ENCODE measurements around the gene FNDC3B. TPM values are rescaled to one million over a fixed set of nuclear protein-coding genes. Genes with fewer than 3 reads are reported as not detected.

FNDC3B gene
- total RNA-seq, 1 donor from 2014 or later: 263 TPM

DNA sequence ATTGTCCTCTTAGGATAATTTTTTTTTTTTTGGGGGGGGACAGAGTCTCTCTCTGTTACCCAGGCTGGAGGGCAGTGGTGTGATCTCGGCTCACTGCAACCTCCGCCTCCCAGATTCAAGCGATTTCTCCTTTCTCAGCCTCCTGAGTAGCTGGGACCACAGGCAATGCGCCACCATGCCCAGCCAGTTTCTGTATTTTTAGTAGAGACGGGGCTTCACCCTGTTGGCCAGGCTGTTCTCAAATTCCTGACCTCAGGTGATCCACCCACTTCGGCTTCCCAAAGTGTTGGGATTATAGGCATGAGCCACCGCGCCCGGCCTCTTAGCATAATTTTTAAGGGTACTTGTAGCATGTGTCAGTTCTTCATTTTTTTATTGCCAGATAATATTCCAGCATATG is 122.6 kb downstream of the FNDC3B start:
- DNase-seq (ENCODE audit: extremely low read depth, low read depth, low spot score): no peak

DNA sequence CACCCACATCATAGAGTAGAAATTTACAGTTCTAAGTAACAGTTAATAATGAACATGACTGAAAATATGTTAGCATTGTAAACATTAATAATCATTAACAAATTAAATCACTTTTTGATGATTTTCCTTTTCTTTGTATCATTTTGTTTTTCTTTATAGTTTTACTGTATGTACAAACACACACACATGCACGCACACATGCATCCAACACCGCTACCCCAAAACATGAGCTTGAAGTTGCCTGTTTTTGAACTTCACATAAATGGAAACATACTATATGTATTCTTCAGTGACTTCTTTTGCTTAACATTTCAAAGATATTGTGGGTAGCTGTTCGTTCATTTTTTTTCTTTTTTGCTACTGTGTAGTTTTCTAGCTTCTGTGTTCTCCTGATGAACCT is 123.9 kb downstream of the FNDC3B start:
- no peak for DNase-seq (ENCODE audit: extremely low read depth, low read depth, low spot score)

DNA sequence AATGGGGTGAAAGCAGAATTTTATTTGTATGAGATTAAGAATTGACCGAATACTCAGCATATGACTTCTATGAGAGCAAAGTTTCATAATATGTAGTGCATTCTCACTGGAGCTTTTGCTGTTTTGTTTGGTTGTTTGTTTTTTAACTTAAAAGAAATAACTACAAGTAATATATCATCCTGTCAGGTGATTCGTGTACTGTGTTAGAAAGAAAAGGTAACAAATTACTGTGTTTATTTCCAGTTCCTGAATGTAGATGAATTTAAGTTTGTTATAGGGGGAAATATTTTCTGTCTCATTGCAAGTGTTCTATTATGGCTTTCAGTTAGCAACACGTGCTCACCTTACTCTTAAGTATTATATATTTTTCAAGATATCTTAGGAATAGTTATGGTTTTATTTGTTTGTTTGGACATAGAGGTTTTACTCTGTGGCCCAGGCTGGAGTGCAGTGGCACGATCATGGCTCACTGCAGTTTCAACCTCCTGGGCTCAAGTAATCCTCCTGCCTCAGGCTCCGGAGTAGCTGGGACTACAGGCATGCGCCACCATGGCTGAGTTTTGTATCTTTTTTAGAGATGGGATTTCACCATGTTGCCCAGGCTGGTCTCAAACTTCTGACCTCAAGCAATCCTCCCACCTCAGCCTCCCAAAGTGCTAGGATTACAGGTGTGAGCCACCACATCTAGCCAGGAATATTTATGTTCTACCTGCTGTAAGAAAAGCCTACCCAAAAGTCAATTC is 125.4 kb downstream of the FNDC3B start:
- DNase-seq (ENCODE audit: extremely low read depth, low read depth, low spot score): no peak

DNA sequence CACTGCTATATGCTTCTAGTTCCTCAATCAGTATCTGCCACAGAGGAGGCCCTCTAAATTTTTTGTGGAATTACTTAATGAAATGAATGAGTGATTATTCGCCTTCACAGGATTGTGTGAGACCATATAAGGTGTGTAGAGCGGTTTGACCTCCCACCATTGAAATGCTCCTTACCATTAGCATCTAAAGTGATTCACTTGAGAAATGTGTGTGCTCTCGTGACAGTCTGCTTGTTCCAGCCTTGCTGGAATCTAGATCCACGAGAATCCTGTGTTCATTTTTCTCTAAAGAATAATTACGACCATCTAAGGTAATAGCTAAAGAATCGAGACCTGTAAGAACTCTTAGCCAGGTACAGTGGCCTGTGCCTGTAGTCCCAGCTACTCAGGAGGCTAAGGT is 126.9 kb downstream of the FNDC3B start:
- no peak for DNase-seq (ENCODE audit: extremely low read depth, low read depth, low spot score)

DNA sequence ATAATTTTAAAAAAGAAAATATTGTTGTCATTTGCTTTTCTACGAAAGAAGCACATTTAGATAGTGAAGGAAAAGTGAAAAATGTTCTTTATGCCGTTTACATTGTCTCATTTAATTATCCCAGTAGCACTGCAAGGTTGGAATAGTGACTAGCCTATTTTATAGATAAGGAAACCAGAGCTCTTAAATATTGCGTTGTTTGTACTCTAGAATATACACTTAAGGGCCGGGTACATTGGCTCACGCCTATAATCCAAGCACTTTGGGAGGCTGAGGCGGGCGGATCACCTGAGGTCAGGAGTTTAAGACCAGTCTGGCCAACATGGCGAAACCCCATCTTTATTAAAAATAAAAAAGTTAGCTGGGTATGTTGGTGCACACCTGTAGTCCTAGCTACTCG is 127.5 kb downstream of the FNDC3B start:
- no peak for DNase-seq (ENCODE audit: extremely low read depth, low read depth, low spot score)

DNA sequence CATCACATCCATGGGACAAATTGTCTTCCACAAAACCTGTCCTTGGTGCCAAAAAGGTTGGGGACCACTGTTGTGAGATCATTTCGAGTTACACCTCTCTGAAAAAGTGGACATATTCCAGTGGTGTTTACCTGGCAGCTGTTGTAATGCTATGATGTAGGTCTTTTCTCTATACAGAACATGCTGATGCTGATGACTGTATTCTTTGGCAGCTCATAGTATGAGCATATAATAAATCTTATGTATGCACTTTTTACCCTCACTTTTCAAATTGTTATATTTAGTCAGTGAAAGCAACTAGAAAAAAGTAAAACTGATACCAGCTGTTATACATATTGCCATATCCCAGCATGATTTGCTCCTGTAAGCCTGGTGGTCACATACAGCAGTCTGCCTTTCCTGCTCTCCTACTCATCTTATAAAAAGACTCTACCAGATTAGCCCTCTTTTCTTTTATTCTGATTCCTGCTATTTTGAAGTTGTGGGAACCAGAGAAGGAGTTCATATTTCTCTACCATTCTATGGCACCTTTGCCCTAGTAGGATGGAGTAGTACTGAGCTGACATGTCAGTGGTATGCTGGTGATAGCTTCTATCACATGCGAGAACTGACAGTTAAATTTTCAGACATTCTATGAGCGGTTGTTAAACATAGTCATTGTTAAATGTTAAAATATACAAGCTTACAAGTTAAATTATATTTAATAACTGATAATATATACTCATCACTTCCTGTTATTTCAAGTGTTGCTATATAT is 128.7 kb downstream of the FNDC3B start:
- no peak for DNase-seq (ENCODE audit: extremely low read depth, low read depth, low spot score)

DNA sequence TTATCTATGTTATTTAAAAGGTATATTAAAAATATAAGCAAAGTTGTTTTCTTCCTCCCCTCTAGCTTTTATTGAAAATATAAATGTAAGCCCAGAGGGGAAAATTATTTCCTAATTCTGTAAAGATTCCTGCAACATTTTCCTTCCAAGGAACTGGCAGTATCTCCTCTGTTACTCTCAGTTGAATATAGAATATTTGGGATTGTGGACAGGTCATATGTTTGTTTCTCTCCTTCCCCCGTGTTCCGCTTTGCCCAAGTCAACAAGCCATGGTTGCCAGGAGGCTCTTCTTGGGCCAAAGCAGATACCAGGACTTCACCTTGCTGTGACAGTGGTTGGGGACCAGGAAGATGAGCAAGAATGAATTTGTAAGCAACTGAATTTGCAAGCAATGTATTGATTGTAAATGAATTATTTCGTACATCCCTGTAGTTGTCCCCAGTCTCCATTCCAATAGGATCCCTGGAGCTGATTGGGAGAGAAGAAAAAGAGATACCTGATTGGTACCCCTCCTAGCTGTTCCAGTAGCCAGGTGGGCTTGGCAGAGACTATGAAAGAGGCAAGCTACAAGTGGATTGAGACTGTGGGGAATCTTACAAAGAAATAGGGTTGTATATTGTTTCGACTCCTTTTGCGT is 130.8 kb downstream of the FNDC3B start:
- DNase-seq (ENCODE audit: extremely low read depth, low read depth, low spot score): no peak

DNA sequence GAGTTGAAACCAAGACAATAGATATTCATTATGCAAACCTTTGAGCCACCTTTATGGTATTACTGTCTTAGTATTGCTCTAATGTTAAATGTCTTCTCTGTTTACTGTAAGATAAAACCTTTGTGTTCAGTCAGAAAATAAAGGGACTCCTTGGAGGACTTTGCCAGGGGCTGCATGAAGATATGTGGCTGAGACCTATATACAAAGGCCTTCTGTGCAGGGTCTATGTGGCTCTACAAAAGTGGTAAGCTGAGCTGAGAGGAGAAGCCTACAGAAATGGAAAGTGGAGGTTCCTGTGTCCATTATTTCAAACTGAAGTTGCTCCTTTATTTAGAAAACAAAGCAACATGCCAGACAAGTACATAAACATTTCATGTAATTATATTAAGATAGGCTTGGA is 131.5 kb downstream of the FNDC3B start:
- no peak for DNase-seq (ENCODE audit: extremely low read depth, low read depth, low spot score)

DNA sequence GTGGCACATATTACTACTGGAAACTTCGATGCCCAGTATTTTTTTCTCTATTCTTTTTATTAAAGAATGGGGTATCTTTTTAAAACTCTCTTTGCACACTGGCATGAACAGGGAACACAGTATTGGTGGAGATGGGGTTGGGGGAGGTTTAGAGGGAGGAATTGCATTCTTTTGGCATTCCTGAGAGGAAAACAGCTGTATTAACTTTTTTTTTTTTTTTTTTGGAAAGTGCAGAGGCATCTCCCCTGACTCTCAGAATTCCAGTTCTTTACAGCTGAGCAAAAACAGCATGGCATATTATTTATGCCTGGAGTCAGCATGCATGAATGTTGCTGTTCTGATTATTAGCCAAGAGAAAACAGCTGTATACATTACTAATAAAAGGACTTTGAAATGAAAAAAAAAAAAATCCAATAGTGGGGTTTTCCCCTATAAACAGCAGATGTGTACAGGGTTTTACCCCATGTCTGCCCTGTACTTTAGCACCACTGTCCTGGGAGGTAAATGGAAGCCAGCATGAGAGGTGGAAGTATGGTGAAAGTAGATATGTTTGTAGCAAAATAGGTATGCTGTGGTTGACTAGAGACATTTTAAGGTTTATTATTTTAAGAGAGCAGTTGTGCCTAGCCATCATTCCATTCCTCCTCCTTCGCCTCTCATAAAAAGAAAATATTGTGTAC is 132.2 kb downstream of the FNDC3B start:
- DNase-seq (ENCODE audit: extremely low read depth, low read depth, low spot score): no peak

DNA sequence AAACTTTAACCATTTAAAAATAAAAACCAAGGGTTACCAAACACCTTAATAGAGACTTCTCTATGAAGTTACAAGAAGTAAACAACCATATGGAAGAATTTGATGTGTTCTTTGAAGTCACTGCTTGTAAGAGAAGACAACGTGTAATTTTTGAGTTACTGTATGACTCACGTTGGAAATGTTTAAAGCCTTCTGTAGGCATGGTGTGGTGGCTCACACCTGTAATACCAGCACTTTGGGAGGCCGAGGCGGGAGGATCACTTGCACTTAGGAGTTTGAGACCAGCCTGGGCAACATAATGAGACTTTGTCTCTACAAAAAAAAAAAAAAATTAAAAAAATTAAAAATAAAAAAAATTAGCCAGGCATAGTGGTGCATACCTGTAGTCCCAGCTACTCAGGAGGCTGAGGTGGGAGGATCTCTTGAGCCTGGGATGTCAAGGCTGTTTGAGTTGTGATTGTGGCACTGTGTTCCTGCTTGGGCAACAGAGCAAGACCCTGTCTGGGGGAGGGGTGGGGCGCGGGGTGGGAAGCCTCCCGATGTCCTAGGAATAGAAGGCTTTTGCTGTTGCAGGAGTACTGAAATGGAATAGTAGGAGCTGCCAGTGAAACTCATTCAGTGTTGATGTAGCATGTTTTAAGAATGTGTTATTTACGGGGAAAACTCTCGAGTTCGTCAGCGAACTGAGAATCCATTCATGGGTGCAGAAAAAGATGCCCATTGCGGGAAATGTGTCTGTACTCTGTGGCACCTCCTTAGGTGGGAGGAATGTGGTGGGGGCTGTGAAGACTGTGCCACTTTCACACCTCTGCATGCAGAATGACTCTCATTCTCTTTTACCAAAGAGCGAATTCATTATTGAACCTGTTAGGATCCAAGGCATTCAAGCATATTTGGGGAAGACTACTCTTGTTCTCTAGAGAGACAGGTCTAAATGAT is 134.2 kb downstream of the FNDC3B start:
- no peak for DNase-seq (ENCODE audit: extremely low read depth, low read depth, low spot score)

DNA sequence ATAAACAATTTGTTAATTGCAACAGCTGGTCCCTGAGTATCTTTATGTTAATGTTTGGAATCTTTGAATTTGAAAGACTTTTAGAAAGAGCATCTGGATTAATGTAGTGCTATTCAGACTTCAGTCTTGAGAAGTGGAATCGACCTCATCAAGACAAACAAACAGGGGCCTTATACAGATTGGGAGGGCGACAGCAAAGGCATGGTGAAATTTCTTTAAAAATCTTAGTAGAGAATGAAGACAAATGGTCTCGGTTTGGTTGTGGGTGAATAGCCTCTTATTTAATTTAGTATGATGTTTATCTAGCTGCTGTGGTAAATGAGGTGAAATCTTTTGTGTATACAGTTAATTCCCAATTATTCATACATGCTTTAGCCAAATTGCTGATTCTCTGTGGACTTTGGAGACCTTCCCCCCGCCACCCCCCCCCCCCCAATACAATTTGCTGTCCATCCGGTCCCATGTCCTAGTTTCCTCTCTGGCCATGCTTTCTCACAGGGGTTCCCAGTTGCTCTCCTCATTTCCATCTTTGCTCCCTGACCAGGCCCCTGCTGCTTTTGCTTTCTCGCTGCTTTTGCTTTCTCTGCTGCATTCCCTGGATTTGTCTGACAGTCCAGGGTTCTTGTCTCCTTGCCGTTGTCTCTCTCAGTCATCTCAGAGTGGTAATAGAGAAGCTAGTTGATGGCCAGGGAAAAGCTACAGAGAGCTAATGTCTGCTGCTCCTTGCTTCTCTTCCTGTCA is 135.3 kb downstream of the FNDC3B start:
- DNase-seq (ENCODE audit: extremely low read depth, low read depth, low spot score): no peak

DNA sequence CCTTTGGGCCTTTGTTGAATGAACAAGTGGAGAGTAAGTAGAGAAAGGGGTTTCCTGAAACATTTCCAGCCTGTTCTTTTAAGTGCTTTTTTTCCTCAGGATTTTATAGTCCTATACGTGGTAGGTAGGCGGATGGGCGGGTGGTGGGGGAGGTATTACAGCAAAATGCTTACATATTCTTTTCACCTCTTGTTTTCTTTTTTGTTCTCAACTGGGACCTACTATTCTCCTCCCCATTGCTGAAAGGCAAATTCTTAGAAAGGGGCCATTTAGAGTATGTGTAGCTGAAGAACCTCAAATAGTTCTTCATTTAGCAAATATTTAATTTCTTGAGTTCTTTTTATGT is 135.8 kb downstream of the FNDC3B start:
- no peak for DNase-seq (ENCODE audit: extremely low read depth, low read depth, low spot score)

DNA sequence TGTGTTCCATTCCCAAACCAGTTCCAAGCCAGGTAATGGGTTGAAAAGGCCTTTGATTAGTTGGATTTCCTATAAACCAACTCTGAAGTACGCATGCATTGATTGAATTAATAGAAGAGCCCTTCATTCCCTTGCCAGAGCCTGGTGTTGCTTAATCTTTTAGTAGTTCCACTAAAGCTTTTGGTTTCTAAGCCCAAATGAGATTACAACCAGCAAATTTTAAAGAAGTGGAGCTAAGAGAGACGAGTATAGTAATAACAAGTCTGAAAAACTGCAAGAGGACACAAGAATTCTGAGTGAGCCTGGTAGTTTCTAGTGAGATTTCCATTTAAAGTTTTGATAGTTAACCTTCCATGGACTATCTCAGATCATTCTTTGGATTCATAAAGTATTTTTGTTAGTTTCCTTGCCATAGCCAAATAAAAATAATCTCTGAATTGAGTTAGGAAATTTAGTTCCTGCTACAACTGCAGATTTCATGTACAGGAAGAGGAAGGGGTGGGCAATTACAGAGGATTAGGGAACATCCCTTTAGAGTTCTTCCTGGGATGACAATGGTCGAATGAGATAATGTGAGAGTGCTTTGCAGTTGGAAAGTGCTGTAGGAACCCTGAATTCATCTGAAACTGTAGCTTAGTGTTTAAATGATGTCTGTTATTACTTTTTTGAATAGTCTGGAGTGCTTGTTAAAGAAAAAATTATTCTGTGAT is 136.8 kb downstream of the FNDC3B start:
- DNase-seq (ENCODE audit: extremely low read depth, low read depth, low spot score): no peak

DNA sequence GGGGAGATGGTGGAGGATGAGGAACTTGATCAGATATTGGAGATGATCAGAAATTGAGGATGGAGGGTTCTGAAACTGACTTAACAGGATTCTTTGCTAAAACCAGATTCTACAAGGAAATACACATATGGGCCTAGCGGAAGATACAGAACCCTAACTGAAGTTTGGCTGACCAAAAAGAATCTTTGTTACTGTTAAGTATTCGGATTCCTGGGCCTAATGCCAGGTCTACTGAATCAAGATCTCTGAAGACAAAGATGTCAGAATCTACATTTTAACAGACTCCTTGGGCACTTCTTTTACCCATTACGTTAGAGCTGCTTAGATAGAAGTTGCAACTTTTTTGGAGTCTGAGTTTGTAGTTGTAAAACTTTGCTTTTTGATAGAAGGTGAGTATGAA is 137.7 kb downstream of the FNDC3B start:
- DNase-seq (ENCODE audit: extremely low read depth, low read depth, low spot score): no peak

DNA sequence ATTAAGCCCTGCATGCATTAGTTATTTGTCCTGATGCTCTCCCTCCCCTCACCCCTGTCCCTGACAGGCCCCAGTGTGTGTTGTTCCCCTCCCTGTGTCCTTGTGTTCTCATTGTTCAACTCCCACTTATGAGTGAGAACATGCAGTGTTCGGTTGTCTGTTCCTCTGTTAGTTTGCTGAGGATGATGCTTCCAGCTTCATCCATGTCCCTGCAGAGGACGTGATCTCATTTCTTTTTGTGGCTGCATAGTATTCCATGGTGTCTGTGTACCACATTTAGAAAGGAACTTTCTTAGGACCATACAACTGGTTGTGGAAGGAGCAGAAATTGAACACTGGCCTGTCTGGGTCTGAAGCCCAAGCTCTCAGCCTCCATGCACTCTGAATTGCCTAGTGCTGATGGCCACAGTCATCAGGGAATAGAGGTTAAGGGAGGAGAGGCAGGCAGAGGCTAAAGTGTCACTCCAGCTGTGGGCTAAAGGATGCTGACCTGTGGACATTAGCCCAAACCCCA is 138.5 kb downstream of the FNDC3B start:
- no peak for DNase-seq (ENCODE audit: extremely low read depth, low read depth, low spot score)

DNA sequence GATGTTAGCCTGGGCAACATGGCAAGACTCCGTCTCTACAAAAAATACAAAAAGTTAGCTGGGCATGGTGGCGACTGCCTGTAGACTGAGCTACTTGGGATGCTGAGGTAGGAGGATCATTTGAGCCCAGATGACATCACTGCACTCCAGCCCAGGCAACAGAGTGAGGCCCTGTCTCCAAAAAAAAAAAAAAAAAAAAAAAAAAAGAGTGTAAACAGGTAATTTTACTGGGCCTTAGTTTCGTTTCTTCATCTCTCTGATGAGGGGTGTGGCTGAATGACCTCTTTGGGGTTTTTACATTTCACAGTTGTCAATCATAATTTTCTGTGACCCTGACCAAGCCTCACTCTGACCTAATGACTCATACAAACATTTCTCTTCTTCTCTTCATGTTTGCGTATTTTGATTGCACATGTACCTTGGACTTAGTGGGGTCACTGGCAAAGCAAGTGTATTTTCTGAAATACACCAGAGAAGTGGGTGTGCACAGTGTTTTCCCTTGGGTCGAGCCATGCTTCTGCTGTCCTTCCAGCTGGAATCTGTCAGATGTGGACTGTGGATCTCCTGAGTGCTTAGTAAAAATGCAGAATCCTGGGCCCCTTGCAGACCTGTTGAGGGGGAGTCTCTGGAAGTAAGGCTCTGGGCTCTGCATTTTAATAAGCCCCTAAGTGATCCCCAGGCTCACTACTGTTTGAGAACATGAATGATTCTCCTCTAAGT is 140.5 kb downstream of the FNDC3B start:
- DNase-seq (ENCODE audit: extremely low read depth, low read depth, low spot score): no peak

DNA sequence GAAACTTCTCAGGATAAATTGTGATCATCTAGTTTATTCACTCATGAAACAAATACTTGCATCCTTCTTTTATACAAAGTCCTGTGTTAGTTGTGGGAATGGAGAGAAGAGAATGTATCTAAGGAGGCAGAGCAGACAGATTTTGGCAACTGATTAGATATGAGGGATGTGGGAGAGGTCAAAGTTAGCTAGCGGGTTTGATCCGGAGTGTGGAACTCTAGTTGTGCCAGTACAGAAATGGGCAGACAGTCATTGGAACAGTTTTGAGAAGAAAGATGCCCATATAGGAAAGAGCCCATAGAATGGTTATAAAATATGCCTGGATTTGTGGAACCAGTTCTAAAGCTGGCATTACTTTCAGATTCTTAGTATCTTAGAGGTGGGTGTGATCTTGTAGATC is 141.1 kb downstream of the FNDC3B start:
- no peak for DNase-seq (ENCODE audit: extremely low read depth, low read depth, low spot score)

DNA sequence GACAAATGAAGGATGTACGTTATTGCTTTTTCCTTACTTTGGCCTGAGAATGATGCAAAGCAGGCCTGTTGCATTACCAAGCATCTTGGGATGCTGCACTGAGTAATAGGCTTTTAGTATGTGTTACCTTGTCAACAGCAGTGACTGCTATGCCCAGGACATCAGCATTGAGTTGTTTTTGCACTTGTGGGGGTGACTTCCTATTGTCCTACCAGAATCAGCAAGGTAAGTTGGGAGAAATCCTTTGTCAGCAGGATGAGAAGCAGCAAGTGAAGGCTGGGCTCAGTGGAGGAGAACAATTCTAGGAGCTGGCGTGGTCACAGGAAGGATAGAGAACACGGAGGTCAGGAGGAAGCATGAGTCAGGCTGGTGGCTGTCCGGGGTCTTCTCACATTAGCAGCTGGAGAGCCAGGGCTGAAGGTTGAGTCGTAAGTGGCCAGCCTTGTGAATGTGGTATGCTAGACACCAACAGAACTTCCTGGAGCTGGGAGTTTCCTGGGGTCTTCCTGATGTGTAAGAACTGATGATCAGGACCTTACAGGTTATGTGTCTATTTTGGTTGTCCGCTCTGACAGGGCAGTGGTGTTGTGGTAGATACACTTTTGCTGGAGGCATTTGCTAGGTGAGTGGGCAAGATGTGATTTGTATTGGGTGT is 142.7 kb downstream of the FNDC3B start:
- DNase-seq (ENCODE audit: extremely low read depth, low read depth, low spot score): no peak
